K562 (cell line): ENCODE measurements around the gene SYMPK. TPM values are rescaled to one million over a fixed set of nuclear protein-coding genes. Genes with fewer than 3 reads are reported as not detected.

ENCODE experiments used
- ATAC-seq: fragments of 200-7000 bp; cut with Tn5 transposase; 3 replicates; pipeline ENCODE4 v1.9.1; 2020; ENCODE audit warnings: moderate library complexity
- BruUV-seq: library from RNA; stranded (reverse); fragments of 400-500 nt; replicated peaks from 2 replicates; lab custom pipeline; 2021; lab: Mats Ljungman, UMichigan
- CTCF ChIA-PET: fragments of 300-600 bp; formaldehyde crosslinking; extraction: SDS; loops from one replicate; lab custom pipeline; 2021; ENCODE audit warnings: low intra/inter-chr PET ratio; lab: Yijun Ruan, JAX
- POLR2A ChIA-PET: fragments of 300-600, 350-650 bp; sonication (Branson Sonifier 250); formaldehyde crosslinking; extraction: SDS; loops from one replicate; lab custom pipeline; 2021; ENCODE audit warnings: antibody characterized with exemption, inconsistent platforms; lab: Yijun Ruan, JAX
- DNase-seq, 4 experiments: peaks; one replicate each; pipeline versions ENCODE4 v3.0.0 to v3.0.0-alpha.2; 2011 to 2018; ENCODE audit warnings: low spot score in 3 of 4, mixed read lengths in 3 of 4; ENCODE audit errors: extremely low read depth in 1 of 4
- FAIRE-seq: peaks from 2 replicates; lab custom pipeline; 2011; peaks lifted over from hg19 to GRCh38; lab: Jason Lieb, UNC
- H2AFZ ChIP-seq: 2 replicates; pipeline ENCODE4 v1.6.0; 2011; ENCODE audit warnings: low read depth, low read length, control low read depth, inconsistent platforms
- H3K27ac ChIP-seq: fragments of 200-600 bp; 3 replicates; pipeline ENCODE4 v1.8.0; 2011; ENCODE audit warnings: low read depth, mild to moderate bottlenecking, control low read depth, inconsistent platforms, low read length, moderate library complexity, mixed read lengths; ENCODE audit errors: extremely low read depth
- H3K27me3 ChIP-seq, 2 experiments: fragments of 300-600 bp in 1 of 2; 2 replicates in 1 of 2; 3 replicates in 1 of 2; pipeline versions ENCODE4 v1.6.0 to v1.8.0; 2011; ENCODE audit warnings: inconsistent platforms in 2 of 2, low read length in 2 of 2, mild to moderate bottlenecking in 1 of 2, mixed read lengths in 1 of 2, moderate library complexity in 1 of 2; ENCODE audit not compliant: control insufficient read depth in 2 of 2, insufficient read depth in 2 of 2
- H3K36me3 ChIP-seq: fragments of 300-600 bp; 3 replicates; pipeline ENCODE4 v1.8.0; 2011; ENCODE audit warnings: mild to moderate bottlenecking, low read length, inconsistent platforms; ENCODE audit not compliant: control insufficient read depth, insufficient read depth
- H3K4me1 ChIP-seq, 2 experiments: fragments of 200-600 bp in 1 of 2; replicated peaks in 1 of 2; 2 replicates in 1 of 2; 3 replicates in 1 of 2; pipeline versions ENCODE4 v1.5.1 to v1.8.0; 2011; ENCODE audit warnings: inconsistent platforms in 2 of 2, low read length in 2 of 2, mild to moderate bottlenecking in 1 of 2, mixed read lengths in 1 of 2, moderate library complexity in 1 of 2; ENCODE audit not compliant: control insufficient read depth in 2 of 2, insufficient read depth in 2 of 2
- H3K4me2 ChIP-seq: 2 replicates; pipeline ENCODE4 v1.6.1; 2011; ENCODE audit warnings: low read length, control low read depth, inconsistent platforms, mixed read lengths; ENCODE audit not compliant: insufficient read depth
- H3K4me3 ChIP-seq: fragments of 200-600 bp; sonication (generic), shearing (Covaris generic); 2 replicates; pipeline ENCODE4 v1.5.1; 2016; ENCODE audit warnings: control low read depth, inconsistent platforms
- H3K79me2 ChIP-seq: fragments of 200-600 bp; 3 replicates; pipeline ENCODE4 v1.8.0; 2011; ENCODE audit warnings: low read length, inconsistent platforms; ENCODE audit not compliant: control insufficient read depth, insufficient read depth
- H3K9ac ChIP-seq, 2 experiments: 2 replicates each; pipeline versions ENCODE4 v1.6.0 to v1.6.1; 2011; ENCODE audit warnings: low read depth in 2 of 2, low read length in 2 of 2, control low read depth in 1 of 2, inconsistent platforms in 1 of 2, mild to moderate bottlenecking in 1 of 2, mixed read lengths in 1 of 2; ENCODE audit not compliant: insufficient read depth in 1 of 2
- H3K9me1 ChIP-seq: one replicate; pipeline ENCODE4 v1.6.0; 2011; ENCODE audit warnings: inconsistent platforms, mild to moderate bottlenecking, low read length, moderate library complexity; ENCODE audit not compliant: control insufficient read depth, insufficient read depth
- H3K9me3 ChIP-seq: replicated peaks from 2 replicates; pipeline ENCODE4 v1.5.1; 2011; ENCODE audit warnings: low read depth, low read length, inconsistent platforms; ENCODE audit not compliant: control insufficient read depth, insufficient read depth
- H4K20me1 ChIP-seq: replicated peaks from 2 replicates; pipeline ENCODE4 v1.6.1; 2011; ENCODE audit warnings: low read length, inconsistent platforms, mixed read lengths; ENCODE audit not compliant: control insufficient read depth, insufficient read depth
- CBX1 ChIP-seq: sonication (generic); IDR thresholded peaks from 2 replicates; pipeline ENCODE4 v1.6.1; 2016; ENCODE audit warnings: antibody characterized with exemption, low read depth, mild to moderate bottlenecking
- CTBP1 ChIP-seq: fragments of 450-650 bp; IDR thresholded peaks from 2 replicates; pipeline ENCODE4 v1.6.1; 2016; ENCODE audit warnings: borderline replicate concordance
- KHSRP ChIP-seq: fragments of 450-650 bp; IDR thresholded peaks from 2 replicates; pipeline ENCODE4 v1.6.1; 2017
- MNT ChIP-seq, 2 experiments: fragments of 450-650 bp; conservative IDR thresholded peaks; 2 replicates each; pipeline ENCODE4 v1.6.1; 2017; ENCODE audit warnings: mild to moderate bottlenecking in 2 of 2, moderate library complexity in 2 of 2
- MXD1 ChIP-seq: fragments of 250-450 bp; sonication (Bioruptor Pico); IDR thresholded peaks from 2 replicates; pipeline ENCODE4 v1.8.0; 2021; ENCODE audit warnings: borderline replicate concordance, mild to moderate bottlenecking, moderate library complexity; ENCODE audit not compliant: poor library complexity, severe bottlenecking
- NR2C1 ChIP-seq, 2 experiments: fragments of 450-650 bp; IDR thresholded peaks; 2 replicates each; pipeline ENCODE4 v1.6.1; 2017; ENCODE audit warnings: mild to moderate bottlenecking in 2 of 2, antibody characterized with exemption in 1 of 2, inconsistent platforms in 1 of 2, missing compliant biosample characterization in 1 of 2, missing genetic modification characterization in 1 of 2
- WGBS: fragments of 100-300 bp; shearing (Covaris generic); methylation state at CpG from one replicate; pipeline ENCODE4 v1.1.6; 2016; ENCODE audit warnings: low coverage, mixed read lengths; ENCODE audit not compliant: insufficient coverage; ENCODE audit errors: missing lambda C conversion rate; 5-methylcytosine and 5-hydroxymethylcytosine counted together
- in situ Hi-C: fragments of 300-500 bp; cut with MboI; formaldehyde crosslinking; loops from 4 replicates; pipeline ENCODE4 v1.15.0; 2018; ENCODE audit warnings: inconsistent platforms, mixed read lengths
- intact Hi-C: fragments of 100-400 bp; cut with micrococcal nuclease; formaldehyde crosslinking; loops from 2 replicates; pipeline ENCODE4 v1.14.2; 2022
- polyA plus RNA-seq, 8 experiments: library from polyadenylated mRNA; depleted of rRNA in 4 of 8; stranded (reverse) in 5 of 8; unstranded in 3 of 8; fragments of >200 nt; fragmentation: Nextera tagmentation in 2 of 8; fragmentation: Illumina TruSeq in 1 of 8; extraction: Ambion mirVana in 2 of 8; extraction: Trizol in 1 of 8; gene quantifications; 2 replicates each; pipeline versions ENCODE4 v1.2.1 to v1.2.3, GENCODE V29; 2011 to 2014; ENCODE audit warnings: inconsistent platforms in 1 of 8, missing spikeins in 1 of 8
- total RNA-seq, 7 experiments: library from RNA; depleted of rRNA in 6 of 7; stranded (reverse); fragments of >200 nt in 6 of 7; fragmentation: Illumina TruSeq in 2 of 7; extraction: Trizol in 2 of 7; gene quantifications; 2 replicates each; pipeline versions ENCODE4 v1.2.1 to v1.2.3, GENCODE V29; 2011 to 2021; ENCODE audit warnings: low replicate concordance in 1 of 7
- TF ChIP-seq, protein P1 (sequence below), 2 experiments: fragments of 450-650 bp in 1 of 2; sonication (generic) in 1 of 2; formaldehyde crosslinking in 1 of 2; IDR thresholded peaks; 2 replicates each; pipeline versions ENCODE4 v1.7.1 to v1.9.0; 2016 to 2022; ENCODE audit warnings: inconsistent platforms in 1 of 2, mild to moderate bottlenecking in 1 of 2, missing genetic modification reagents in 1 of 2
- TF ChIP-seq, protein P2 (sequence below): sonication (generic); formaldehyde crosslinking; IDR thresholded peaks from 2 replicates; pipeline ENCODE4 v1.9.0; 2022; ENCODE audit warnings: mild to moderate bottlenecking, missing genetic modification reagents

The SYMPK gene
- total and polyA plus RNA-seq, 9 of the 15 experiments (the other 6 are each of a cell fraction or from before 2014, with no cell fraction given) = 0.73 to 95.5 (median 58.4) TPM

DNA sequence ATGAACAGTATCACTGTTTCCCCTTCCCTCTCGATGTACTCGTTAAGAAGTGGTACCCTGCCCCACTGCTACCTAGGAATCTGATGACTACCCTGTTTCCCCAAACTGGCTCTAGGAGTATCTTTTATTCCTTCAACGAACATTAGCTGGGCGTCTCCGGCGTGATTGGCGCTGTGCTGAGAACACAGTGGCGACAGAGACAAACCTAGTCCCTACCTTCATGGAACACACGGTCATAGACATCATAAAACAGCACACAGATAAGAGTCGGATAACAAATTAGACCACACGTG lies 730 bp downstream of the SYMPK start:
- H3K9me3 ChIP-seq = no peaks in the 10 kb centered on the region
- in situ Hi-C loops = no loop called here
- 0% methylated on average over 11 of the region's 11 CpGs for WGBS
- peak; percentile 70 for FAIRE-seq
- H3K9me1 ChIP-seq = peaks cover 2% of the 10 kb centered on the region
- H3K27ac ChIP-seq = peak overlapping the region; percentile 86
- peaks cover 33% of the 10 kb centered on the region for H3K36me3 ChIP-seq
- no peak; the same call in 2 of the 3 replicates for ATAC-seq
- no peaks in the 10 kb centered on the region for H3K27me3 ChIP-seq
- intact Hi-C loops = no loop called here
- ChIA-PET CTCF (interaction anchor here (0.5 to 5.5 kb wide), 2 partner anchors 20 to 59 kb away, joined by 5 to 102 read pairs; no protein-coding TSS in a partner anchor), POLR2A (interaction anchor here (1.3 to 2.5 kb wide), 2 partner anchors 10 to 27 kb away, joined by 7 to 10 read pairs; no protein-coding TSS in a partner anchor)
- H3K4me2 ChIP-seq = peak overlapping the region; percentile 100
- no peaks in the 10 kb centered on the region for H4K20me1 ChIP-seq
- peak overlapping the region; percentile 99 for H2AFZ ChIP-seq
- H3K4me1 ChIP-seq = peaks cover 23 to 45% of the 10 kb centered on the region in 2 experiments
- BruUV-seq = no TSS peak
- H3K79me2 ChIP-seq = peaks cover 64% of the 10 kb centered on the region
- DNase-seq = no peak
- peak overlapping the region; percentile 95 for H3K4me3 ChIP-seq
- peak overlapping the region; percentile 94 to 96; a peak in 3 of 4 replicates for H3K9ac ChIP-seq
- TF ChIP-seq, protein P1, sequence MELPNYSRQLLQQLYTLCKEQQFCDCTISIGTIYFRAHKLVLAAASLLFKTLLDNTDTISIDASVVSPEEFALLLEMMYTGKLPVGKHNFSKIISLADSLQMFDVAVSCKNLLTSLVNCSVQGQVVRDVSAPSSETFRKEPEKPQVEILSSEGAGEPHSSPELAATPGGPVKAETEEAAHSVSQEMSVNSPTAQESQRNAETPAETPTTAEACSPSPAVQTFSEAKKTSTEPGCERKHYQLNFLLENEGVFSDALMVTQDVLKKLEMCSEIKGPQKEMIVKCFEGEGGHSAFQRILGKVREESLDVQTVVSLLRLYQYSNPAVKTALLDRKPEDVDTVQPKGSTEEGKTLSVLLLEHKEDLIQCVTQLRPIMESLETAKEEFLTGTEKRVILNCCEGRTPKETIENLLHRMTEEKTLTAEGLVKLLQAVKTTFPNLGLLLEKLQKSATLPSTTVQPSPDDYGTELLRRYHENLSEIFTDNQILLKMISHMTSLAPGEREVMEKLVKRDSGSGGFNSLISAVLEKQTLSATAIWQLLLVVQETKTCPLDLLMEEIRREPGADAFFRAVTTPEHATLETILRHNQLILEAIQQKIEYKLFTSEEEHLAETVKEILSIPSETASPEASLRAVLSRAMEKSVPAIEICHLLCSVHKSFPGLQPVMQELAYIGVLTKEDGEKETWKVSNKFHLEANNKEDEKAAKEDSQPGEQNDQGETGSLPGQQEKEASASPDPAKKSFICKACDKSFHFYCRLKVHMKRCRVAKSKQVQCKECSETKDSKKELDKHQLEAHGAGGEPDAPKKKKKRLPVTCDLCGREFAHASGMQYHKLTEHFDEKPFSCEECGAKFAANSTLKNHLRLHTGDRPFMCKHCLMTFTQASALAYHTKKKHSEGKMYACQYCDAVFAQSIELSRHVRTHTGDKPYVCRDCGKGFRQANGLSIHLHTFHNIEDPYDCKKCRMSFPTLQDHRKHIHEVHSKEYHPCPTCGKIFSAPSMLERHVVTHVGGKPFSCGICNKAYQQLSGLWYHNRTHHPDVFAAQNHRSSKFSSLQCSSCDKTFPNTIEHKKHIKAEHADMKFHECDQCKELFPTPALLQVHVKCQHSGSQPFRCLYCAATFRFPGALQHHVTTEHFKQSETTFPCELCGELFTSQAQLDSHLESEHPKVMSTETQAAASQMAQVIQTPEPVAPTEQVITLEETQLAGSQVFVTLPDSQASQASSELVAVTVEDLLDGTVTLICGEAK (IDR thresholded peaks at IDR 0.05) = 0 out of 2 replicates have a peak, but pooled peaks have one; percentile 8
- TF ChIP-seq, protein P1 (CRISPR knock-in tag; IDR thresholded peaks at IDR 0.05) = no peak
- no peak for TF ChIP-seq MXD1 (CRISPR knock-in tag)
- TF ChIP-seq, protein P2, sequence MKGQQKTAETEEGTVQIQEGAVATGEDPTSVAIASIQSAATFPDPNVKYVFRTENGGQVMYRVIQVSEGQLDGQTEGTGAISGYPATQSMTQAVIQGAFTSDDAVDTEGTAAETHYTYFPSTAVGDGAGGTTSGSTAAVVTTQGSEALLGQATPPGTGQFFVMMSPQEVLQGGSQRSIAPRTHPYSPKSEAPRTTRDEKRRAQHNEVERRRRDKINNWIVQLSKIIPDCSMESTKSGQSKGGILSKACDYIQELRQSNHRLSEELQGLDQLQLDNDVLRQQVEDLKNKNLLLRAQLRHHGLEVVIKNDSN = peak; percentile 89; the same call in 1 of the 2 replicates
- TF ChIP-seq KHSRP = peak; percentile 10; the same call in 1 of the 2 replicates
- peak in 1 of 2 experiments; percentile 13; a peak in 1 of 4 replicates for TF ChIP-seq MNT (conservative IDR thresholded peaks at IDR 0.05)
- peak; percentile 19; the same call in 1 of the 2 replicates for TF ChIP-seq CTBP1
- no peak for TF ChIP-seq CBX1
- TF ChIP-seq NR2C1 (IDR thresholded peaks at IDR 0.05) = 0 out of 2 replicates have a peak, but pooled peaks have one; percentile 10
- TF ChIP-seq NR2C1 (tag; IDR thresholded peaks at IDR 0.05) = no peak
